IPS-18c (cell line): Measurements from ENCODE around the gene APBB1.

ENCODE experiments used
- H3K4me3 ChIP-seq: 2 replicates; pipeline ENCODE4 v1.7.0; 2013; ENCODE audit warnings: low read depth, mild to moderate bottlenecking, low read length, moderate library complexity; ENCODE audit not compliant: insufficient read depth
- H3K9me3 ChIP-seq: one replicate; pipeline ENCODE4 v1.6.1; 2013; ENCODE audit warnings: mild to moderate bottlenecking, low read length, moderate library complexity; ENCODE audit not compliant: control insufficient read depth, insufficient read depth

APBB1 gene

GRCh38 chr11:6377902-6378639 lies 40.8 kb downstream of the APBB1 start:
- no peak overlapping the region for H3K4me3 ChIP-seq
- no peaks in the 10 kb centered on the region for H3K9me3 ChIP-seq

- no peak overlapping the region for H3K4me3 ChIP-seq
- H3K9me3 ChIP-seq: no peaks in the 10 kb centered on the region
Observed at GRCh38 chr11:6371825-6372224, 47.1 kb downstream of the APBB1 start.

- H3K4me3 ChIP-seq: no peak overlapping the region
- H3K9me3 ChIP-seq: no peaks in the 10 kb centered on the region
Observed at GRCh38 chr11:6365659-6366058, 53.2 kb downstream of the APBB1 start.

GRCh38 chr11:6362873-6363678 lies 55.8 kb downstream of the APBB1 start:
- Histone ChIP-seq H3K9me3 (no peaks in the 10 kb centered on the region), H3K4me3 (no peak overlapping the region; the same call in 1 of the 2 replicates)

GRCh38 chr11:6362185-6362872 lies 56.6 kb downstream of the APBB1 start:
- H3K4me3 ChIP-seq: no peak overlapping the region
- H3K9me3 ChIP-seq: no peaks in the 10 kb centered on the region

GRCh38 chr11:6360183-6360582 lies 58.7 kb downstream of the APBB1 start:
- Histone ChIP-seq H3K9me3 (no peaks in the 10 kb centered on the region), H3K4me3 (no peak overlapping the region)

GRCh38 chr11:6357222-6357621 lies 61.7 kb downstream of the APBB1 start:
- Histone ChIP-seq H3K4me3 (no peak overlapping the region), H3K9me3 (no peaks in the 10 kb centered on the region)

- Histone ChIP-seq H3K9me3 (no peaks in the 10 kb centered on the region), H3K4me3 (no peak overlapping the region)
Observed at GRCh38 chr11:6356503-6357055, 62.3 kb downstream of the APBB1 start.

GRCh38 chr11:6354651-6355485 lies 64.0 kb downstream of the APBB1 start:
- H3K9me3 ChIP-seq: no peaks in the 10 kb centered on the region
- no peak overlapping the region for H3K4me3 ChIP-seq

- H3K4me3 ChIP-seq: no peak overlapping the region
Observed at GRCh38 chr11:6353367-6353987, 65.4 kb downstream of the APBB1 start.

GRCh38 chr11:6351782-6352382 lies 67.0 kb downstream of the APBB1 start:
- Histone ChIP-seq H3K9me3 (no peaks in the 10 kb centered on the region), H3K4me3 (no peak overlapping the region)

More at GRCh38 chr11:6353367-6353987, 65.4 kb downstream of the APBB1 start:
- no peaks in the 10 kb centered on the region for H3K9me3 ChIP-seq

GRCh38 chr11:6350486-6350885 lies 68.4 kb downstream of the APBB1 start:
- Histone ChIP-seq H3K9me3 (peaks cover 3% of the 10 kb centered on the region), H3K4me3 (no peak overlapping the region)

- Histone ChIP-seq H3K4me3 (no peak overlapping the region), H3K9me3 (peaks cover 3% of the 10 kb centered on the region)
Observed at GRCh38 chr11:6350043-6350442, 68.9 kb downstream of the APBB1 start.

GRCh38 chr11:6345366-6345765 lies 73.5 kb downstream of the APBB1 start:
- Histone ChIP-seq H3K4me3 (no peak overlapping the region), H3K9me3 (peaks cover 3% of the 10 kb centered on the region)
